Measurements from ENCODE around the gene FAM98B.

The FAM98B gene

DNA sequence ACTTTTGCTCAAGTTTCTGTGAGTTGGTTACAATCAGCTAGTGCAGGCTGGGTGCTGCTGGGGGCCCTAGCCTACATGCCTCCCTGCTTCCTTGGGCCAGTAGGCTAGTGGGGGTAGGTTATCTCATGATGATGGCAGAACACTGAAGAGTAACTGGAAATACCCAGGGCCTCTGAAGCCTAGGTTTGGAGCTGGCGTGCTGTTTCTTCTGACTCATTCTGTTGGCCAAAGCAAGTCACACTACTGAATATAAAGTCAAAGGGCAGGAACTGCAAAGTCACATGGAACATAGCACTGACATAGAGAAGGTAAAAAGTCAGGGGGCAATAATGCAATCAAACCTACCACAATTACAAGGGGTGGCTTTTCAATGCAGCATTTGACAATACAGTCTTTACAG, 76.2 kb downstream of the FAM98B start:
- no peak overlapping the region for H3K27ac ChIP-seq (ENCODE audit: low read length)
- no peak overlapping the region for H3K9ac ChIP-seq (ENCODE audit: low read length)
- no peaks in the 10 kb centered on the region for H3K4me1 ChIP-seq (ENCODE audit: control insufficient read depth, low read depth, low read length)
- no peaks in the 10 kb centered on the region for H3K9me3 ChIP-seq (ENCODE audit: control insufficient read depth, low read depth, low read length)
- H3K27me3 ChIP-seq (ENCODE audit: control insufficient read depth, insufficient read depth, low read length): no peaks in the 10 kb centered on the region
- H3K36me3 ChIP-seq (ENCODE audit: control insufficient read depth, low read depth, low read length): no peaks in the 10 kb centered on the region
- H3K4me3 ChIP-seq (ENCODE audit: low read length): no peak overlapping the region

DNA sequence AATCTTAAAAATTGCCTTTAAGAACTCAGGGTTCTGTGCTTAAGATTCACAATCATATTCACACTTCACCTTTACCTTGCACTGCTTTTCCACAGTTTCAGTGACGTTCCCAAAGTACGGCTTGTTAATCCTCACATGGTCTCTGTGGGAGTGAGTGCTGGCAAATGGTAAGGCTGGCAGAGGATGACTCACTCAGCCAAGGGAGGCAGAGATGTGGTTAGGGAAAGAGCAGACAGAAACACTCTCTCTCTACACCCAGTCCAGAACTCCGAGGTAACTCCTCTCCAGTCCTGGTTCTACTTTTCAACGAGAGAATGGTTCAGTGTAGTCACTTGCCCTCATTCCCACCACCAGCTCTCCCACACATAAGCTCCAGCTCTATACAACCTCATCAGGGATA, 77.6 kb downstream of the FAM98B start:
- H3K4me3 ChIP-seq (ENCODE audit: low read length): no peak overlapping the region
- H3K9ac ChIP-seq (ENCODE audit: low read length): no peak overlapping the region
- H3K27ac ChIP-seq (ENCODE audit: low read length): no peak overlapping the region
- no peaks in the 10 kb centered on the region for H3K27me3 ChIP-seq (ENCODE audit: control insufficient read depth, insufficient read depth, low read length)
- H3K9me3 ChIP-seq (ENCODE audit: control insufficient read depth, low read depth, low read length): no peaks in the 10 kb centered on the region
- H3K36me3 ChIP-seq (ENCODE audit: control insufficient read depth, low read depth, low read length): no peaks in the 10 kb centered on the region
- H3K4me1 ChIP-seq (ENCODE audit: control insufficient read depth, low read depth, low read length): no peaks in the 10 kb centered on the region

DNA sequence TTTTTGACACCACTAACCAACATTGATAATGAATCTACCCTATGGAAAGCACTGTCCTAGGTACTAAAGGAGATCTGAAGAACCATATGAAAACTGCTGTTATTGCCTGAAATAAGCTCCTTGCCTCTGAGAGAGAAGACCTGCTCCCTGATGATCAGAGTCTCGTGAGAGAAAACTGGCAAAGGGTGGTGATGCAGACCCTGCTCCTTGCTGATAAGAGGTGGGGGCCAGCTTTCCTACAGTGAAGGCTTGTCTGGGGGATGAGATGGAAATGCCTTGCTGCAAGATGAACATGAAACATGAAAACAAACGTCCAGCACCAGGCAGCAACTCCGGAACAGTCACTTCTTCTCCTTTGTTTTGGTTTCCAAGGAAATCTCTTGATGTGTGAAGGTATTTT, 78.8 kb downstream of the FAM98B start:
- H3K9ac ChIP-seq (ENCODE audit: low read length): no peak overlapping the region
- no peak overlapping the region for H3K4me3 ChIP-seq (ENCODE audit: low read length)
- H3K36me3 ChIP-seq (ENCODE audit: control insufficient read depth, low read depth, low read length): no peaks in the 10 kb centered on the region
- H3K4me1 ChIP-seq (ENCODE audit: control insufficient read depth, low read depth, low read length): no peaks in the 10 kb centered on the region
- H3K27me3 ChIP-seq (ENCODE audit: control insufficient read depth, insufficient read depth, low read length): no peaks in the 10 kb centered on the region
- no peak overlapping the region for H3K27ac ChIP-seq (ENCODE audit: low read length)
- H3K9me3 ChIP-seq (ENCODE audit: control insufficient read depth, low read depth, low read length): no peaks in the 10 kb centered on the region

DNA sequence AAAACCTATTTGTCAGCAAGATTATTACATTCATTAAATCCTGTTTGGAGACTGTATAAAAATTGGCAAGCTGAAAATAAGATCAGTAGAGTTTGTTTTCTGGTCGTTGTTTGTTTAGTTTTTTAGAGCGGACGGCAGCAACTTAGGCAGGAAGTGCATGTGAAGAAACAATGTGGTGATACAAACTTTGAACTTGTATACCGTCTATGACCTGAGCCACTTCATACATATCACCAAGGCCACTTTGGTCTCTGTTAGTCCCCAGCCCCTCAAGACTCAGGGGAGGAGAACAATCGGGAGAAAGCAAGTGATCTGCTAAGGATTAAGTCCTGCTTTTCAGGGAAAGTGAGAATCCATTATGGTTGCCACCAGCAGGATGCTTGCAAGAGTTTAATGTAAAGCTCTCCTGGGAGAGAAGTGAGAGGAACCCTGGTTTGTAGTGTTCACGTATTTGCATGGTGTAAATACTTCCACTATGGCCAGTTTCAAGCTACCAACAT, 79.5 kb downstream of the FAM98B start:
- no peak overlapping the region for H3K27ac ChIP-seq (ENCODE audit: low read length)
- no peaks in the 10 kb centered on the region for H3K27me3 ChIP-seq (ENCODE audit: control insufficient read depth, insufficient read depth, low read length)
- no peaks in the 10 kb centered on the region for H3K36me3 ChIP-seq (ENCODE audit: control insufficient read depth, low read depth, low read length)

DNA sequence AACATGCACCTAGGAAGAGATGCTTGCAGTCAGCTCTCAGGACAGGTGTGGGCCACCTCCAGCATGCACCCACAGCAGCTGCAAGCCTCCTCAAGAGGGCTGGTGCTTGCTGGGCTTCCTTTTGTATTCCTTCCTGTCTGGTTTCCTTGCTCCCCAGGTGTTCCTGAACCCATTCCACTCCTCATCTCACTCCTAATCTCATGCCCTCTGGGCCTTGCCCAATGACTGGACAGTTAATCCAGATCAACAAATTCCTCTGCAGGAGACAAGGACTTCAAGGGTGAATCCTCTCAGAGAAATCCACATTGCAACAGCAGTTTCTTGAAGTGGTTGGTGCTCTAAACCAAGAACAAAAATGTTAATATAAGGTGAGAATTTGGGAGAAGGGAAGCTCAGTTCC, 80.0 kb downstream of the FAM98B start:
- Histone ChIP-seq H3K9me3 (ENCODE audit: control insufficient read depth, low read depth, low read length) (no peaks in the 10 kb centered on the region), H3K36me3 (ENCODE audit: control insufficient read depth, low read depth, low read length) (no peaks in the 10 kb centered on the region), H3K4me3 (ENCODE audit: low read length) (no peak overlapping the region), H3K27me3 (ENCODE audit: control insufficient read depth, insufficient read depth, low read length) (no peaks in the 10 kb centered on the region), H3K9ac (ENCODE audit: low read length) (no peak overlapping the region), H3K4me1 (ENCODE audit: control insufficient read depth, low read depth, low read length) (no peaks in the 10 kb centered on the region), H3K27ac (ENCODE audit: low read length) (no peak overlapping the region)

More for the DNA sequence above, 79.5 kb downstream of the FAM98B start:
- Histone ChIP-seq H3K9ac (ENCODE audit: low read length) (no peak overlapping the region), H3K4me3 (ENCODE audit: low read length) (no peak overlapping the region), H3K4me1 (ENCODE audit: control insufficient read depth, low read depth, low read length) (no peaks in the 10 kb centered on the region), H3K9me3 (ENCODE audit: control insufficient read depth, low read depth, low read length) (no peaks in the 10 kb centered on the region)

DNA sequence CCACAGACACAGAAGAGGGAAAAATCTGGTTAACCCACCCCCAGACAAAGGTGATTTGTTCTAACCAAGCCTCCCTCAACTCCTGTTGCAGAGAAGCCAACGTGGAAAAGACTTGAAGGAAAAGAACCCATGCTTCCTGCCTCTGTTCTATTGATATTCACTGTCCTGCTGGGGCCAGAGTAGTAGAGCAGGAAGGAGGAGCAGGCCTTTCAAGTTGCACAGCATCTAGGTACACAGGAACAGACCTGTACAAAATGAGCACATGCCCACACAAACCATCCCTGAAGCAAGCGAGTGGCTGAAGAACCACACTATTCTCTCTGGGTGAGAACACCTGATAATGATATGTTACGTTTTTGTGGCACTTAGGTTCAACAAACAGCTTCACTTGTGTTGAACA, 80.8 kb downstream of the FAM98B start:
- H3K27ac ChIP-seq (ENCODE audit: low read length): no peak overlapping the region
- no peaks in the 10 kb centered on the region for H3K4me1 ChIP-seq (ENCODE audit: control insufficient read depth, low read depth, low read length)
- H3K36me3 ChIP-seq (ENCODE audit: control insufficient read depth, low read depth, low read length): no peaks in the 10 kb centered on the region
- H3K27me3 ChIP-seq (ENCODE audit: control insufficient read depth, insufficient read depth, low read length): no peaks in the 10 kb centered on the region
- no peaks in the 10 kb centered on the region for H3K9me3 ChIP-seq (ENCODE audit: control insufficient read depth, low read depth, low read length)
- H3K4me3 ChIP-seq (ENCODE audit: low read length): no peak overlapping the region
- H3K9ac ChIP-seq (ENCODE audit: low read length): no peak overlapping the region

DNA sequence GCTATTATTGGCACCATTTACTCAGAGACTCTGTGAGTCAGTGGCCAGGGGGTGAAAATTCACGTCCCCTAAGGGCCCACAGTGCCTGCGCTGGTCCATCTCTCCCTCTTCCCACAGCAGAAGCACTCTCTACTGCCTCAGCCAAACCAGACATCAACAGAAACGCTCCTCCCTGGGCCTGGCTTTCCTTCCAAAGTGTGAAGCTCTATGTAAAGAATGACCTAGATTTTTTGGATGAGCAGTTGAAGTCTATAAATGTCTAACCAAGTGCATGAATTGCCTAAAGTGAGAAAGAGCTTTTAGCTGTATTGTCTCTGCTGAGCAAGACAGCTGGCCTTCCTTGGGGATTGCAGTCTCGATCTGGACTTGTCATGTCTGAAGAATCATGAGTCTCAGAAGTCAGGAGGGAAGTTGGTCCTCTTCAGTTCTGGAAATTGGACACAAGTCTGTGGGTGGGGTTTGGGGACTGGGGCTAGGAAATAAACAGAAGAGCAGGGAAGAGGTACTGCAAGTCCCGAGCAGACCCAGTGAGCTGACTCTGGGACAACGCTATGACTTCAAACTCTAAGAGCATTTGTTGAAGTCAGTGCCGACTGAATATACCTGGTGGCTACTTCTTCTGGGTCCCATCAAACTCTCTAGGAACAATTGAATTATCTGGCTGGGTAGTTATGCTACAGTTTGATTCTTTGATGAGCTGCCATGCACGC, 81.7 kb downstream of the FAM98B start:
- no peaks in the 10 kb centered on the region for H3K4me1 ChIP-seq (ENCODE audit: control insufficient read depth, low read depth, low read length)
- H3K27me3 ChIP-seq (ENCODE audit: control insufficient read depth, insufficient read depth, low read length): no peaks in the 10 kb centered on the region
- no peak overlapping the region for H3K27ac ChIP-seq (ENCODE audit: low read length)
- H3K9ac ChIP-seq (ENCODE audit: low read length): no peak overlapping the region
- H3K36me3 ChIP-seq (ENCODE audit: control insufficient read depth, low read depth, low read length): no peaks in the 10 kb centered on the region
- no peak overlapping the region for H3K4me3 ChIP-seq (ENCODE audit: low read length)
- no peaks in the 10 kb centered on the region for H3K9me3 ChIP-seq (ENCODE audit: control insufficient read depth, low read depth, low read length)

DNA sequence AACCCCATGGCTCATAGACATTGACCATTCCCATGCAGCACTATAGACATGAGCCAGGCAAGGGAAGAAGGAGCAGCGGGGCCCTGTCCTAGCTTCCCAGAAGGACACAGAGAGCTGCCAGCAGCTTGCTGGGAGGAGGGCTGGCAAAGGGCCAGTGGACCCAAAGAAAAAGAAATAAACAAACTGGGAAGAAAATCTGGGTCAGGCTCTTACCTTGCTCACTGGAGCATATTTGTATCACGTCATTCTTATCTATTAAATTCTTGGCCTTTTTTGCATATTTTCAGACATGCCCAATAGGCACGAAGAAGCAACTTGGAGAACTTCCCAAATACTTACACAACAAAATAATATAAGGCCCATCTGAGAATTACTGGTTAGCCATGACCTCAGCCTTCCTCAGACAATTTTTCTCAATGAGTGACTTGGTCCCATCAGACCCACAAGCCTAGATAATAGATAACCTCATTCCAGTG, 82.3 kb downstream of the FAM98B start:
- no peak overlapping the region for H3K27ac ChIP-seq (ENCODE audit: low read length)
- no peaks in the 10 kb centered on the region for H3K27me3 ChIP-seq (ENCODE audit: control insufficient read depth, insufficient read depth, low read length)
- H3K4me3 ChIP-seq (ENCODE audit: low read length): no peak overlapping the region
- no peaks in the 10 kb centered on the region for H3K36me3 ChIP-seq (ENCODE audit: control insufficient read depth, low read depth, low read length)
- H3K9me3 ChIP-seq (ENCODE audit: control insufficient read depth, low read depth, low read length): no peaks in the 10 kb centered on the region
- H3K9ac ChIP-seq (ENCODE audit: low read length): no peak overlapping the region
- no peaks in the 10 kb centered on the region for H3K4me1 ChIP-seq (ENCODE audit: control insufficient read depth, low read depth, low read length)

Data from iPS-18a (cell line).